GM19023 (cell line): ENCODE data around the gene TESK1.
A peak's percentile ranks its signal among the peaks of the same experiment; 100 is the strongest.
"Not testable (repeated sequence)": the region's sequence is repeated elsewhere in the genome, so short reads cannot be mapped to it uniquely, and the experiment has no call there.

ENCODE experiments used
- ATAC-seq: cut with Tn5 transposase; IDR thresholded peaks from one replicate; pipeline ENCODE4 v1.9.1; 2021; ENCODE audit warnings: mild to moderate bottlenecking, moderate library complexity; ENCODE audit not compliant: unreplicated experiment

The TESK1 gene

DNA sequence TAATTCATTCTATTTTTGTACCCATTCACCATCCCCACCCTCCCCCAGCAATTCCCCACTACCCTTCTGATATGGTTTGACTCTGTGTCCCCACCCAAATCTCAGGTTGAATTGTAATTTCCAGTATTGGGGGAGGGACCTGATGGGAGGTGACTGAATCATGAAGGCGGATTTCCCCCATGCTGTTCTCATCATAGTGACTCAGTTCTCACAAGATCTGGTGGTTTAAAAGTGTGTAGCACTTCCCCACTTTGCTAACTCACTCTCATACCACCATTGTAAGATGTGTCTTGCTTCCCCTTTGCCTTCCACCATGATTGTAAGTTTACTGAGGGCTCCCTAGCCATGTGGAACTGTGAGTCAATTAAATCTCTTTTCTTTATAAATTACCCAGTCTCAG, 25.9 kb upstream of the TESK1 start:
- no peak for ATAC-seq

DNA sequence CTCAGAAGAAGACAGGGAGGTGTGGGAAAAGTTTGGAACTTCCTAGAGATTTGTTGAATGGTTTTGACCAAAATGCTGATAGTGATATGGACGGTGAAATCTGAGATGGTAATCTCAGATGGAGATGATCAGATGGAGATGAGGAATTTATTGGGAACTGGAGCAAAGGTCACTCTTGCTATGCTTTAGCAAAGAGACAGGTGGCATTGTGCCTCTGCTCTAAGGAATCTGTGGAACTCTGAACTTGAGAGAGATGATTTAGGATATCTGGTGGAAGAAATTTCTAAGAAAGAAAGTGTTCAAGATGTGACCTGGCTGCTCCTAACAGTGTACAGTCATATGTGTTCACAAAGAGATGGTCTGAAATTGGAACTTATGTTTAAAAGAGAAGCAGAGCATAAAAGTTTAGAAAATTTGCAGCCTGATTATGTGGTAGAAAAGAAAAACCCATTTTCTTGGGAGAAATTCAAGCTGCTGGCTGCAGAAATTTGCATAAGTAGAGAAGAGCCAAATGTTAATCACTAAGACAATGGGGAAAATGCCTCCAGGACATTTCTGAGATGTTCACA, 25.3 kb upstream of the TESK1 start:
- ATAC-seq, result not testable (repeated sequence)

DNA sequence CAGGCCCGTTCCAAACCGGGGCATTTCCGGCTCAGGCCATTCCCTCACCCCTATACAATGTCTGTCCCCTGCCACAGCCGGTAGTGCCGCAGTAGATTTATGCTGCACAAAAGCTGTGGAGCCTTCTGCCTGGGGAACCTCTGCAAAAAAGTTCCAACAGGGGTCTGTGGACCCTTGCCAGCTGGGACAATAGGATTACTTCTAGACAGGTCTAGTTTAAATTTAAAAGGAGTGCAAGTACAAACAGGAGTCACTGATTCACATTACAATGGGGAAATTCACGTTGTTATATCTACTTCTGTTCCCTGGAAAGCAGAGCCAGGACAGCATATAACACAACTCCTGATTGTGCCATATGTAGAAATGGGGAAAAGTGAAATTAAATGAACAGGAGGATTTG, 21.5 kb upstream of the TESK1 start:
- not testable (repeated sequence) for ATAC-seq

DNA sequence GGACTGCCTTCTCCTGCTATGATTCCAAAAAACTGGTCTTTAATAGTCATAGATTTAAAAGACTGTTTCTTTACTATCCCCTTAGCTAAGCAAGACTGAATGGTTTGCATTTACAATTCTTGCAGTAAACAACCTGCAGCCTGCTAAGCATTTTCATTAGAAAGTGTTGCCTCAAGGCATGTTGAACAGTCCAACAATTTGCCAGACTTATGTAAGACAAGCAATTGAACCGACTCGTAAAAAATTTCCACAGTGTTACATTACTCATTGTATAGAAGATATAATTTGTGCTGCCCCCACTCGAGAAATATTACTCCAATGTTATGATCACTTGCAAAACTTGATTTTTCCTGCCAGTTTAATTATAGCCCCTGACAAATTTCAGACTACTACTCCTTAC, 20.4 kb upstream of the TESK1 start:
- not testable (repeated sequence) for ATAC-seq

DNA sequence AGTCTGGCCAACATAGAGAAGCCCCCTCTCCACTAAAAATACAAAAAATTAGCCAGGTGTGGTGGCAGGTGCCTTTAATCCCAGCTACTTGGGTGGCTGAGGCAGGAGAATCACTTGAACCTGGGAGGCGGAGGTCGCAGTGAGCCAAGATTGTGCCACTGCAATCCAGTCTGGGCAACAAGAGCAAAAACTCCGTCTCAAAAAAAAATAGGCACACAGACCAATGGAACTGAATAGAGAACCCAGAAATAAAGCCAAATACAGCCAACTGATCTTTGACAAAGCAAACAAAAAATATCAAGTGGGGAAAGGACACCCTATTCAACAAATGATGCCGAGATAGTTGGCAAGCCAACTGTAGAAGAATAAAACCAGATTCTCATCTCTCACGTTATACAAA, 16.6 kb upstream of the TESK1 start:
- ATAC-seq, result not testable (repeated sequence)

DNA sequence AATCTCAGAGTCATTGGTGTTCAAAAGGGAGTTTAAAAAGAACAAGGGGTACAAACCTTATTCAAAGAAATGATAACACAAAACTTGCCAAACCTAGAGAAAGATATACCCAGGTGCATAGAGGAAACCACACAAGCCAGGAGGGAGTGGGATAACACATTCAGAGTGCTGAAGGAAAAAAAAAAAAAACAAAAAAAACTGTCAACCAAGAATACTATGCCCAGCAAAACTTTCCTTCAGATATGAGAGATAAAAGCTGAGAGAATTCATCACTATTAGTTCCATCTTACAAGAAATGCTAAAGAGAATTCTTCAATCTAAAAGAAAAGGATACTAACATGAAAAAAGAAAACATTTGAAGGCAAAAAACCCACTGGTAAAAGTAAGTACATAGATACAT, 11.5 kb upstream of the TESK1 start:
- no peak for ATAC-seq

DNA sequence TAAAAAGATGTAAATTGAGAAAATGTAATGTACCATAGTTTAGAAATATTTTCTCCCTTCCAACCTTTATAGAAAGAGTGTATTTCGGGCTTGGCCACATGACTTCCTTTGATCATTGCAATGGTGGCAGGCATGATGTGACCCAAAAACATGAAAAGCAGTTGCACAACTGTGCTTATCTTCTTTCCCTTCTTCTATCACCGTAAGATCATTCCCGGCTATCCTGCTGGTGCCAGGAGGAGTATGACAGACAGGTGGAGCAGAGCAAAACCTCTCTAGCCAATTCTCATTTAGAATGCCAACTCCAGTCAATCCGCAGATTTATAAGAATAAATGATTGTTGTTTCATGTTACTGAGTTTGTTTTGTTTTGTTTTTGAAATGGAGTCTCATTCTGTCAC, 10.6 kb upstream of the TESK1 start:
- ATAC-seq, result no peak

DNA sequence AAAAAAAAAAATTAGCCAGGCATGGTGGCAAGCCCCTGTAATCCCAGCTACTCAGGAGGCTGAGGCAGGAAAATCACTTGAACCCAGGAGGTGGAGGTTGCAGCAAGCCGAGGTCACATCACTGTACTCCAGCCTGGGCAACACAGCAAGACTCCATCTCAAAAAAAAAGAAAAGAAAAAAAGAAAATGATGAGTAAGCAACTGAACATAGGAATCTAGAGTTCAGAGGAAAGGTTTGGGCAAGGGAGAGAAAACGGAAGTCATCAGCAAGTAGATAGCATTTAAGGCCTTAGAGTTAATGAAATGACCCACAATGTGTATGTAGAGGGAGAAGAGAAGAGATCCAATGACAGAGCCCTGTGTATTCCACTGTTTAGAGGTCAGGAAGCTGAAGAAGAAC, 8.2 kb upstream of the TESK1 start:
- not testable (repeated sequence) for ATAC-seq

DNA sequence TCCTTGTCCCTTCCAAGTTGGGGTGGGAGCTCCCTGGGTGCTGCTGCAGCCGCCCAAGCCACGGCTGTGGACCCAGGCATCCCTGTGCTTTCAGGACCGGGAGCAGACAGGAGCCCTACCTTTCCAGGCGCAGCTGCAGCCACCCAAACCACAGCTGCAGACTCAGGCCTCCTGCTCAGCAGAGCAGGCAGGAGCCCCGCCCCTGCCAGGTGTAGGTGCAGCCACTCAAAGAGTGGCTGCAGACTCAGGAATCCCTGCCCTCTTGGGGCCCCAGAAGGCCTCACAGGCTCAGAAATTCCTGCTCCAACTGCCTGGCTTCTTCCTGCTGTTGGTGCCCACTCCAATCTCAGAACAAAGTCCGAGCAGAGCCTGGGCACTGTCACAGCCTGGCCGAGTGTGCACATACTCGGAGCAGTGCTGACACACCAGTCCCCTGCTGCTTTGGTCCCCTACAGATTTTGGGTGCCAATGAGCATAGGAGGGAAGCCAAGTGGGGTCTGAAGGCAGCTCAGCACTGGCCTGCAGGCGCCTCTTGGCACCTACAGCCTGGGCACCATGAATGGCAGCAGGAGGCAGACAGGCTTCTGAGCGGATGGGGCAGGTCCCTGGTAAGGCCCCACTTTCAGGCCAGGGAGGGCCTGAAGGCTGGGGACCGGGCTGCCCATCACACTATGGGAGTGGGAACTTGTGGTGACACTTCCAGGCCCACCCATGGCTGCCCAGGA, 6.0 kb upstream of the TESK1 start:
- no peak for ATAC-seq

DNA sequence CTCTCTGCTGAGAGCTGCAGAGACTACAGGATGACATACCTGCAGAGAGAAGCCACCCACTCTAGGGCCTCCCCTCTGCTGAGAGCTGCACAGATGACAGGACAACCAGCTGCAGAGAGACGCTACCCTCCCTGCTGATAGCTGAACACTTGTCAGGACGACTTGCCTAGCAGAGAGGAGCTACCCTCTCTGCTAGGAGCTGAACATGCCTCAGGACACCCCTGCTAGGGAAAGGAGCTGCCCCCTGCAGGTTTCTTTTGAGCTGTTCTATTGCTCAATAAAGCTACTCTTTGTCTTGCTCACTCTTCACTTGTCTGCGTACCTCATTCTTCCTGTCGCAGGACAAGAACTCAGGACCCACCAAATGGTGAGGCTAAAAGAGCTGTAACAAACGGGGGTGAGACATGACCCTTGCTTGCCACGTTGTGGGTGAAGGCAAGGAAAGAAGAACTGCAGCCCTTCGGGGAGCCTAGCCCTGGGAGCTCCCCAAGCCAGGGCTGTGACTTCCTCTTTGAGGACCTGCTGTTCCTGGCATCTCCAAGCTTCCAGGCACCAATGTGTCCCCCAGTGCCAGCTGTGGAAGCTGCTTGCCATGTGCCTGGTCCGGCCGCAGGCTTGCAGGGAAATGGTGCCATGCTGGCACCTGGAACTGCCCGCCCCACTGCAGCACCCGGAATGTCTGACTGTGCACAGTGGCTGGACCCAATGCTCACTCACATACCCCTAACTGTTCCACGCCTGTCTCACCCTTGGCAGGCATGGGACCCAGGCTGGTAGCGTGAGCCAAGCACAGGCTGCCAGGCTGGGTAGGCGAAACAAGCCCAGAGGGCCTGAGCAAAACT, 5.1 kb upstream of the TESK1 start:
- ATAC-seq, result no peak

DNA sequence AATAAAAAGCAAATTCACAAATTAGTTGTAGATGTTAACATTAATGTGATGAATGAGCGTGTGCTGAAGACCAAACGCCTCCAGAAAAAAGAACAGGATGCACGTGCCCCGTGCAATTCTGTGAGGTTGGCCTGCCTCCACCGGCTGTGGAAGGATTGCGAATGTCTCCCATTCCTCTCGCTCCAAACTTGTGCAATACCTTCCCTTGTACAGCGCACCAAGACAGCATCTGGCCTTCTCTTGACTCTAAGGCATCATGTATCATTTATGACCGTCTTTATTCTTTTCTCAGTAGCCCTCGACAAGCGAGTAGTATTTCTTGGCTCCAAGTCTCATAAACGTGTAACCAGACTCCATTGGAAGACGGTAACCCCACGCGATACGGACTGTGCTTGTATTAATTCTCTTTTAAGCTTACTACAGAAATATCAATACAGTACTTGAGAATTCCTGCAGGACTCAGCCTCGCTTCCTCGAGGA, 1.5 kb upstream of the TESK1 start:
- no peak for ATAC-seq

DNA sequence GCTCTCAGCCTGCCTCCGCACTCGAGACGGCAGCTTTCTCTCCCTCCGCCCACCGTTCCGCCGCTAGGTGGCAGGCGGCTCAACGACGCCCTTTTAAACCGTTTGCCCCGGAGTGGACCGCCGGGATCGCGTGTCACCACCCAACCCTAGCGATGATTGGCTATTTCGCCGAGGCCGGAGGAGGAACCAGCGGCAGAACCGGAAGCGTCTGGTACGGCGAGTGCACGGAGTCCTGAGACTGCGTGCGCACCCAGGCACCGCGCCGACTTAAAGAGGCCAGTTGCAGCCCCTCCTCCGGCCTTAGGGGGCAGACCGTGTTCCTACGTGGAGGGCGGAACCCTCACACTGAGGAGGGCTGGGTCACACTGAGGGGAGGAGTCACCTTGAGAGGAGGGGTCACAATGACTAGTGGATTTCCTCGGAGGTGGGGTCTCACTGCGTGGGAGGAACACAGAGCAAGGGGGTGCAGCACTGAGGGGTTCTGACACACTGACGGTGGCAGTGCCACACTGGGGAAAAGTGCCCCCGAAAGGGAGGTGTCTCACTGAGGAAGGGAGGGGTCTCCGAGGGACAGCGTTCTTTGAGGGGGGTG, 980 bp upstream of the TESK1 start:
- ATAC-seq, result peak; percentile 87

DNA sequence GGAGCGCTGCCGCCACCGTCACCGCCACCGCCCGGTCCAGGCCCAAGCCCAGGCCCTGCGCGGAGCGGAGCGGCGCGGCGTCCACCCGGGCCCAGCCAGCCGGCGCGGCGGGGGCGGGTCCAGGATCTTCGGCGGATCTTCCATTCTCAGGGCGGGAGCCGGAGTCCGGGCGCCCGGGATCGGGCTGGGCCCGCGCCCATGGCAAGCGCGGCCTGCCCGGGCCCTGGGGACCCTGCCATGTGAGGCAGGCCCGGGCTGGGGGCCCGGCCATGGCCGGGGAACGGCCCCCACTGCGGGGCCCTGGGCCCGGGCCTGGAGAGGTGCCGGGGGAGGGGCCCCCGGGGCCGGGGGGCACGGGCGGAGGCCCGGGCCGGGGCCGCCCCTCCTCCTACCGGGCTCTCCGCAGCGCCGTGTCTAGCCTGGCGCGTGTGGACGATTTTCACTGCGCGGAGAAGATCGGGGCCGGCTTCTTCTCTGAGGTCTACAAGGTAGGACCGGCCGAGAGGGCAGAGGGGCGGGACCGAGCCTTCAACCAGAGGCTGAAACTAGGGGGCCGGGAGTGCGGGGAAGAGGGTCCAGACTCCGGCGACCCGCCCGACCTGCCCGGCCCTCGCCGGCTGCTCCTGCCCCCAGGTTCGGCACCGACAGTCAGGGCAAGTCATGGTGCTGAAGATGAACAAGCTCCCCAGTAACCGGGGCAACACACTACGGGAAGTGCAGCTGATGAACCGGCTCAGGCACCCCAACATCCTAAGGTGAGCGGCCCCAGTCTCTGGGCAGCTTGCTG, 482 bp downstream of the TESK1 start:
- peak; percentile 12 for ATAC-seq

DNA sequence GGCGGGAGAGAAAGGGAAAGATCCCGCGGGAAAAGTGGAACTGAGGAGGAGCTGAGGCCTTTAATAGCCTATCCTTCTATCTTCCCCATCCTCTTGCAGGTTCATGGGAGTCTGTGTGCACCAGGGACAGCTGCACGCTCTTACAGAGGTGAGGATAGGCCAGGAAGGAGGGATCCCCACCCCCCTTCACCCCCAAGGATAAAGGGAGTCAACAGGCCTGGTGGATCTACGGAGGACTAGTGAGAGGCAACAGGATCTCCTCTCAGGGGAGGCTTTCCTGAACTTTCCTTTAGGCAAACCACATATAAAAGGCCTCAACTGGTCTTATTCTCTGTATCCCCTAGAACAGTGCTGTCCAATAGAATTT, 1.1 kb downstream of the TESK1 start:
- ATAC-seq, result no peak

DNA sequence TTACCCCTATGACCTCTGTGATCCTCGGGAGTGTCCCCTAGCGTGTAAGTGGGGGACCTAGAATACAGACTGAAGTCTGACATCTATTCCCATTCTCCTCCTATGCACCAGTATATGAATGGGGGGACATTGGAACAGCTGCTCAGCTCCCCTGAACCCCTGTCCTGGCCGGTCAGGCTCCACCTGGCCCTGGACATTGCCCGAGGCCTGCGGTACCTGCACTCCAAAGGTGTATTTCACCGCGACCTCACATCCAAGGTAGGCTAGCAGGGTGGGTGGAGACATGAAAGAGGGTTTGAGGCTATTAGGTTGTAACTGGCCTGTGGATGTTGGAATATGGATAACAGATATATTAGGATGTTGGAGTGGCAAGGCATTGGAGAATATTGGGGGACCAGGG, 1.7 kb downstream of the TESK1 start:
- no peak for ATAC-seq

DNA sequence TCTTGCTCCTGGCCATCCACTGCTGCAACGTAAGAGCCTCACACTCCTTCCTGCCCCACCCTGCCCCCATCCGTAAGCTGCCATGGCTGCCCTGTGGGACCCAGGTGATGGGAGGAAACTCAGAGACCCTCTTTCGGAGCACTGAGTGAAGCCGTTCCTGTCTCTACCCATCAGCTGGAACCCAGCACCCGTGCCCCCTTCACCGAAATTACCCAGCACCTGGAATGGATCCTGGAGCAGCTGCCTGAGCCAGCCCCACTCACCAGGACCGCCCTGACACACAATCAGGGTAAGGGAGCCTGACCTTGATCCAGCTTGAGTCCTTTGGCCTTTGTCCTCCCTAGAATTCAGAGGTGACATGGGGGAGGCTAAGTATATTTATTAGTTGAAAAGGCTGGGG, 3.2 kb downstream of the TESK1 start:
- ATAC-seq, result no peak

DNA sequence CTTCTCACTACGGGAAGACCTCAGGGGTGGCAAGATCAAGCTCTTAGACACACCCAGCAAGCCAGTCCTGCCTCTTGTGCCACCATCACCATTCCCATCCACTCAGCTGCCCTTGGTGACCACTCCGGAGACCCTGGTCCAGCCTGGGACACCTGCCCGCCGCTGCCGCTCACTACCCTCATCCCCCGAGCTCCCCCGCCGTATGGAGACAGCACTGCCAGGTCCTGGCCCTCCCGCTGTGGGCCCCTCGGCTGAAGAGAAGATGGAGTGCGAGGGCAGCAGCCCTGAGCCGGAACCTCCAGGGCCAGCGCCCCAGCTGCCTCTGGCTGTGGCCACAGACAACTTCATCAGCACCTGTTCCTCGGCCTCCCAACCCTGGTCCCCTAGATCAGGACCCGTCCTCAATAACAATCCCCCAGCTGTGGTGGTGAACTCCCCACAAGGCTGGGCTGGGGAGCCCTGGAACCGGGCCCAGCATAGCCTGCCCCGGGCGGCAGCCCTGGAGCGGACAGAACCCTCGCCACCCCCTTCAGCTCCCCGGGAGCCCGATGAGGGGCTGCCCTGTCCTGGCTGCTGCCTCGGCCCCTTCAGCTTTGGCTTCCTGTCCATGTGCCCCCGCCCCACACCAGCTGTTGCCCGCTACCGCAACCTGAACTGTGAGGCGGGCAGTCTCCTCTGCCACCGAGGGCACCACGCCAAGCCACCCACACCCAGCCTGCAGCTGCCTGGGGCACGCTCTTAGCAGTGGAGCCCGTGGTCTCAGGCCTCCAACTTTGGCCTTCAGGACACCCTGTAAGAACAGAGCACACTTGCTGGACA, 4.1 kb downstream of the TESK1 start:
- no peak for ATAC-seq

DNA sequence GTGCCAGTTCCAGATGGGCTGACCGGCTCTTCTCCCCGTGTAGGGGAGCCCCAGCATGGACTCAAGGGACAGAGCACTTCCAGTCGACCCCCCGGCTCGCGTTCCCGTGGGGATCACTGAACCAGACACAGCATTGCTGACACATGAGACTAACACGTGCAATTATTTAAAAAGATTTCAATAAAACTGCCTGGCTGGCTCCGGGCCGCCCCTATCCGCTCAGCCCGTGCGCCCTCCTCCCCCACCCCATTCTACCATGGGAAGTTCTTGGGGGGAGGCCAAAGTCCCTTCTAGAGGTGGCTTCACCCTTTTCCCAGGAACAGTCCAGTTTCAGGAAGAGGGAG, 4.7 kb downstream of the TESK1 start:
- no peak for ATAC-seq

DNA sequence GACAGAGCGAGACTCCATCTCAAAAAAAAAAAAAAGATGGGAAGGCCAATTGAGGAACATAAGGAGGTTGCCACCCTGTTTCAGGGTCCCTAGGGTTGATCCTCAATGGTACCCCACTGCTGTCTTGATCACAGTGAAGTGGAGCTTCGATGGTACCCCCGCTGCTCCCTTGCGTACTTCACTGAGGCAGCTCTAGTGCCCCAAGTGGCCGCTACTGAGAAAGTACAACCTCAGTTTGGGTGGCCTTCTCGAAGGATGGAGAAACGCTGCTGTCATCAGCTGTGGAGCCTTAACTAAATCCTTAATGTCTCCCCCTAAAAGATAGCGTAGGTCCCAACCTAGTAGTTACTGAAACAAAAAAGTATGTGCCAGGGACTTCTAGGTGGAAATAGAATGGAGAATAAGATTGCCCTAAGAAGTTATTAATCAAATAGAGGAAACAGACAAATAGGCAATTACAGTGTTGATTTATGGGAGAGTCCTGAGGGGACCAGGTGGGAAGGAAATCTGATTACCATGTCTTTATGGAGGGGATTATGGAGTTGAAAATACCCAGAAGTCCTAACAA, 6.3 kb downstream of the TESK1 start:
- ATAC-seq, result no peak

DNA sequence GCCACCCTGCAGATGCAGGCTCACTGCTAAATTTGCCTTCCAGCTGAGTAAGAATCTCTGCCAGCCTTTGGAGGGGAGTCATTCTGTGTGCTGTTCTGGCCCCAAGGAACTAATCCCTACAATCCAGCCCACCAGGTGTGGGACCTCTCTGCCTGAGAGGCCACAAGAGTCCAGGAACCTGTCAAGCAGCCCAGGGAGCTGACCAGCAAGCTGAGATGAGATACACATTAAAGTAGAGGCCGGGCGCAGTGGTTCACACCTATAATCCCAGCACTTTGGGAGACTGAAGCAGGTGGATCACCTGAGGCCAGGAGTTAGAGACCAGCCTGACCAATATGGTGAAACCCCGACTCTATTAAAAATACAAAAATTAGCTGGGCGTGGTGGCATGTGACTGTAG, 7.0 kb downstream of the TESK1 start:
- ATAC-seq, result not testable (repeated sequence)
